K562 (cell line): ENCODE results near the gene USP46. TPM values are rescaled to one million over a fixed set of nuclear protein-coding genes. Genes with fewer than 3 reads are reported as not detected.

ENCODE experiments used
- ATAC-seq: fragments of 200-7000 bp; cut with Tn5 transposase; 3 replicates; pipeline ENCODE4 v1.9.1; 2020; ENCODE audit warnings: moderate library complexity
- BruUV-seq: library from RNA; stranded (reverse); fragments of 400-500 nt; replicated peaks from 2 replicates; lab custom pipeline; 2021; lab: Mats Ljungman, UMichigan
- CTCF ChIA-PET: fragments of 300-600 bp; formaldehyde crosslinking; extraction: SDS; loops from one replicate; lab custom pipeline; 2021; ENCODE audit warnings: low intra/inter-chr PET ratio; lab: Yijun Ruan, JAX
- POLR2A ChIA-PET: fragments of 300-600, 350-650 bp; sonication (Branson Sonifier 250); formaldehyde crosslinking; extraction: SDS; loops from one replicate; lab custom pipeline; 2021; ENCODE audit warnings: antibody characterized with exemption, inconsistent platforms; lab: Yijun Ruan, JAX
- DNase-seq, 4 experiments: peaks; one replicate each; pipeline versions ENCODE4 v3.0.0 to v3.0.0-alpha.2; 2011 to 2018; ENCODE audit warnings: low spot score in 3 of 4, mixed read lengths in 3 of 4; ENCODE audit errors: extremely low read depth in 1 of 4
- FAIRE-seq: peaks from 2 replicates; lab custom pipeline; 2011; peaks lifted over from hg19 to GRCh38; lab: Jason Lieb, UNC
- H2AFZ ChIP-seq: 2 replicates; pipeline ENCODE4 v1.6.0; 2011; ENCODE audit warnings: low read depth, low read length, control low read depth, inconsistent platforms
- H3K27ac ChIP-seq: fragments of 200-600 bp; 3 replicates; pipeline ENCODE4 v1.8.0; 2011; ENCODE audit warnings: low read depth, mild to moderate bottlenecking, control low read depth, inconsistent platforms, low read length, moderate library complexity, mixed read lengths; ENCODE audit errors: extremely low read depth
- H3K27me3 ChIP-seq, 2 experiments: fragments of 300-600 bp in 1 of 2; 2 replicates in 1 of 2; 3 replicates in 1 of 2; pipeline versions ENCODE4 v1.6.0 to v1.8.0; 2011; ENCODE audit warnings: inconsistent platforms in 2 of 2, low read length in 2 of 2, mild to moderate bottlenecking in 1 of 2, mixed read lengths in 1 of 2, moderate library complexity in 1 of 2; ENCODE audit not compliant: control insufficient read depth in 2 of 2, insufficient read depth in 2 of 2
- H3K36me3 ChIP-seq: fragments of 300-600 bp; 3 replicates; pipeline ENCODE4 v1.8.0; 2011; ENCODE audit warnings: mild to moderate bottlenecking, low read length, inconsistent platforms; ENCODE audit not compliant: control insufficient read depth, insufficient read depth
- H3K4me1 ChIP-seq, 2 experiments: fragments of 200-600 bp in 1 of 2; replicated peaks in 1 of 2; 2 replicates in 1 of 2; 3 replicates in 1 of 2; pipeline versions ENCODE4 v1.5.1 to v1.8.0; 2011; ENCODE audit warnings: inconsistent platforms in 2 of 2, low read length in 2 of 2, mild to moderate bottlenecking in 1 of 2, mixed read lengths in 1 of 2, moderate library complexity in 1 of 2; ENCODE audit not compliant: control insufficient read depth in 2 of 2, insufficient read depth in 2 of 2
- H3K4me2 ChIP-seq: 2 replicates; pipeline ENCODE4 v1.6.1; 2011; ENCODE audit warnings: low read length, control low read depth, inconsistent platforms, mixed read lengths; ENCODE audit not compliant: insufficient read depth
- H3K4me3 ChIP-seq: fragments of 200-600 bp; sonication (generic), shearing (Covaris generic); 2 replicates; pipeline ENCODE4 v1.5.1; 2016; ENCODE audit warnings: control low read depth, inconsistent platforms
- H3K79me2 ChIP-seq: fragments of 200-600 bp; 3 replicates; pipeline ENCODE4 v1.8.0; 2011; ENCODE audit warnings: low read length, inconsistent platforms; ENCODE audit not compliant: control insufficient read depth, insufficient read depth
- H3K9ac ChIP-seq, 2 experiments: 2 replicates each; pipeline versions ENCODE4 v1.6.0 to v1.6.1; 2011; ENCODE audit warnings: low read depth in 2 of 2, low read length in 2 of 2, control low read depth in 1 of 2, inconsistent platforms in 1 of 2, mild to moderate bottlenecking in 1 of 2, mixed read lengths in 1 of 2; ENCODE audit not compliant: insufficient read depth in 1 of 2
- H3K9me1 ChIP-seq: one replicate; pipeline ENCODE4 v1.6.0; 2011; ENCODE audit warnings: inconsistent platforms, mild to moderate bottlenecking, low read length, moderate library complexity; ENCODE audit not compliant: control insufficient read depth, insufficient read depth
- H3K9me3 ChIP-seq: replicated peaks from 2 replicates; pipeline ENCODE4 v1.5.1; 2011; ENCODE audit warnings: low read depth, low read length, inconsistent platforms; ENCODE audit not compliant: control insufficient read depth, insufficient read depth
- H4K20me1 ChIP-seq: replicated peaks from 2 replicates; pipeline ENCODE4 v1.6.1; 2011; ENCODE audit warnings: low read length, inconsistent platforms, mixed read lengths; ENCODE audit not compliant: control insufficient read depth, insufficient read depth
- ELF4 ChIP-seq: fragments of 450-650 bp; formaldehyde crosslinking; IDR thresholded peaks from 2 replicates; pipeline ENCODE4 v1.4.0; 2022; ENCODE audit warnings: missing genetic modification characterization
- ETV6 ChIP-seq, 3 experiments: fragments of 150-350 bp in 1 of 3; sonication (generic) in 1 of 3; formaldehyde crosslinking in 1 of 3; IDR thresholded peaks; 2 replicates each; pipeline versions ENCODE4 v1.6.1 to v1.8.0; 2014 to 2022; ENCODE audit warnings: borderline replicate concordance in 2 of 3, low read depth in 2 of 3, antibody characterized with exemption in 1 of 3, low read length in 1 of 3, mild to moderate bottlenecking in 1 of 3, missing genetic modification reagents in 1 of 3
- GTF2A2 ChIP-seq: IDR thresholded peaks from 2 replicates; pipeline ENCODE4 v1.6.1; 2016; ENCODE audit warnings: mild to moderate bottlenecking, missing genetic modification characterization, missing compliant biosample characterization
- KAT7 ChIP-seq: sonication (generic); formaldehyde crosslinking; IDR thresholded peaks from 2 replicates; pipeline ENCODE4 v1.8.0; 2022; ENCODE audit warnings: missing genetic modification reagents, mild to moderate bottlenecking, borderline replicate concordance
- KLF1 ChIP-seq: fragments of 450-650 bp; IDR thresholded peaks from 2 replicates; pipeline ENCODE4 v1.6.1; 2016; ENCODE audit warnings: missing genetic modification characterization, missing compliant biosample characterization
- NR2C1 ChIP-seq, 2 experiments: fragments of 450-650 bp; IDR thresholded peaks; 2 replicates each; pipeline ENCODE4 v1.6.1; 2017; ENCODE audit warnings: mild to moderate bottlenecking in 2 of 2, antibody characterized with exemption in 1 of 2, inconsistent platforms in 1 of 2, missing compliant biosample characterization in 1 of 2, missing genetic modification characterization in 1 of 2
- RBM25 ChIP-seq: fragments of 200-400 bp; formaldehyde crosslinking; IDR thresholded peaks from 2 replicates; pipeline ENCODE4 v1.6.1; 2018; ENCODE audit warnings: low read length, low read depth, moderate library complexity; ENCODE audit not compliant: severe bottlenecking
- ZNF586 ChIP-seq: fragments of 450-650 bp; formaldehyde crosslinking; conservative IDR thresholded peaks from 2 replicates; pipeline ENCODE4 v1.4.0; 2020; ENCODE audit warnings: mild to moderate bottlenecking, moderate library complexity
- ZNF79 ChIP-seq: fragments of 250-450 bp; sonication (Bioruptor Pico); IDR thresholded peaks from 2 replicates; pipeline ENCODE4 v1.4.0; 2020; ENCODE audit warnings: low read depth, mild to moderate bottlenecking, moderate library complexity
- WGBS: fragments of 100-300 bp; shearing (Covaris generic); methylation state at CpG from one replicate; pipeline ENCODE4 v1.1.6; 2016; ENCODE audit warnings: low coverage, mixed read lengths; ENCODE audit not compliant: insufficient coverage; ENCODE audit errors: missing lambda C conversion rate; 5-methylcytosine and 5-hydroxymethylcytosine counted together
- in situ Hi-C: fragments of 300-500 bp; cut with MboI; formaldehyde crosslinking; loops from 4 replicates; pipeline ENCODE4 v1.15.0; 2018; ENCODE audit warnings: inconsistent platforms, mixed read lengths
- intact Hi-C: fragments of 100-400 bp; cut with micrococcal nuclease; formaldehyde crosslinking; loops from 2 replicates; pipeline ENCODE4 v1.14.2; 2022
- polyA plus RNA-seq, 8 experiments: library from polyadenylated mRNA; depleted of rRNA in 4 of 8; stranded (reverse) in 5 of 8; unstranded in 3 of 8; fragments of >200 nt; fragmentation: Nextera tagmentation in 2 of 8; fragmentation: Illumina TruSeq in 1 of 8; extraction: Ambion mirVana in 2 of 8; extraction: Trizol in 1 of 8; gene quantifications; 2 replicates each; pipeline versions ENCODE4 v1.2.1 to v1.2.3, GENCODE V29; 2011 to 2014; ENCODE audit warnings: inconsistent platforms in 1 of 8, missing spikeins in 1 of 8
- total RNA-seq, 7 experiments: library from RNA; depleted of rRNA in 6 of 7; stranded (reverse); fragments of >200 nt in 6 of 7; fragmentation: Illumina TruSeq in 2 of 7; extraction: Trizol in 2 of 7; gene quantifications; 2 replicates each; pipeline versions ENCODE4 v1.2.1 to v1.2.3, GENCODE V29; 2011 to 2021; ENCODE audit warnings: low replicate concordance in 1 of 7
- TF ChIP-seq, protein P1 (sequence below): fragments of 250-450 bp; sonication (Bioruptor Pico); IDR thresholded peaks from 2 replicates; pipeline ENCODE4 v1.4.0; 2020; ENCODE audit warnings: mild to moderate bottlenecking, moderate library complexity, borderline replicate concordance
- TF ChIP-seq, protein P2 (sequence below), 2 experiments: fragments of 450-650 bp; IDR thresholded peaks; 2 replicates each; pipeline ENCODE4 v1.6.1; 2018; ENCODE audit warnings: mild to moderate bottlenecking in 2 of 2, low read depth in 1 of 2; ENCODE audit not compliant: partially characterized antibody in 2 of 2
- TF ChIP-seq, protein P3 (sequence below): fragments of 250-450 bp; sonication (Bioruptor Pico); IDR thresholded peaks from 2 replicates; pipeline ENCODE4 v1.5.0; 2021

USP46 gene
- total and polyA plus RNA-seq, 9 of the 15 experiments (the other 6 are each of a cell fraction or from before 2014, with no cell fraction given): 3.0 to 11.7 (median 8.4) TPM

DNA sequence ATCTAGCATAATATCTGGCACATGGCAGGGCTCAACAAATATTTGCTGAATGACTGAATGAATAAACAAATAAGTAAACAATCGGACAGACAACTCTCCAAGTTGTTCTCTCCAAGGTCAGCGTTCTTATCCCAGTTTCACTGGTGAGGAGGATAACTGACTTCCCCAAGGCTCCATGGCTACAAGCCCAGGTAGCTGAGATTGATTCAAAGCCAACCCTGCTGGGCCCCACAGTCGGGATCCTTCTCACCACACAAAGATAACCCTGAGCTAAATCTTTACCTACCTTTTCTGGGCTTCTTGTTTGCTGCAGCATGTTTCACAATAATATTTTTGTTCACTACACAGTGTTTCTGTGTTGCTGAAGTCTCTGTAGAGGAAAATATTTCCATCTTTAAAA, 54.9 kb downstream of the USP46 start (continued):
- TF ChIP-seq, protein P1, sequence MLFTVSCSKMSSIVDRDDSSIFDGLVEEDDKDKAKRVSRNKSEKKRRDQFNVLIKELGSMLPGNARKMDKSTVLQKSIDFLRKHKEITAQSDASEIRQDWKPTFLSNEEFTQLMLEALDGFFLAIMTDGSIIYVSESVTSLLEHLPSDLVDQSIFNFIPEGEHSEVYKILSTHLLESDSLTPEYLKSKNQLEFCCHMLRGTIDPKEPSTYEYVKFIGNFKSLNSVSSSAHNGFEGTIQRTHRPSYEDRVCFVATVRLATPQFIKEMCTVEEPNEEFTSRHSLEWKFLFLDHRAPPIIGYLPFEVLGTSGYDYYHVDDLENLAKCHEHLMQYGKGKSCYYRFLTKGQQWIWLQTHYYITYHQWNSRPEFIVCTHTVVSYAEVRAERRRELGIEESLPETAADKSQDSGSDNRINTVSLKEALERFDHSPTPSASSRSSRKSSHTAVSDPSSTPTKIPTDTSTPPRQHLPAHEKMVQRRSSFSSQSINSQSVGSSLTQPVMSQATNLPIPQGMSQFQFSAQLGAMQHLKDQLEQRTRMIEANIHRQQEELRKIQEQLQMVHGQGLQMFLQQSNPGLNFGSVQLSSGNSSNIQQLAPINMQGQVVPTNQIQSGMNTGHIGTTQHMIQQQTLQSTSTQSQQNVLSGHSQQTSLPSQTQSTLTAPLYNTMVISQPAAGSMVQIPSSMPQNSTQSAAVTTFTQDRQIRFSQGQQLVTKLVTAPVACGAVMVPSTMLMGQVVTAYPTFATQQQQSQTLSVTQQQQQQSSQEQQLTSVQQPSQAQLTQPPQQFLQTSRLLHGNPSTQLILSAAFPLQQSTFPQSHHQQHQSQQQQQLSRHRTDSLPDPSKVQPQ (CRISPR knock-in tag): no peak
- TF ChIP-seq, all 486 proteins: peak for 0

DNA sequence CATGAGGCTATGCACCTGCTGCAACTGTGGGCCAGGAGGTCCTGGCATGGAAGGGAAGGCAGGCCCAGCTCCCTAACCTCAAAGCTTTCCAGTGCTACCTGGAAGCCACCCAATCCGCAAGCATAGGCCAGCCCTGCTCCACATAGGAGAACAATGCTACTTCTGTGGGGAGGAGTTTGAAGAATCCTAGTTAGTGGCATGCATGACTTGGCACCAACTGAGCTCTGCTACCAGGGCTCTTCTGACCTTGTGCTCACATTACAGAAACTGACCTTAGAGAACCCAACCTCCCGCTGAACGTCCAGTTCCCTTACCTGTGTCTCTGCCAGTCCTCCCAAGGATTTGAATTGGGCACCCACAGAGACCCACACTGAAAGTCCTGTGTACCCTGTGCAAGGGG, 58.8 kb downstream of the USP46 start:
- Histone ChIP-seq H3K27me3 (no peaks in the 10 kb centered on the region), H2AFZ (no peak overlapping the region), H3K9me1 (no peaks in the 10 kb centered on the region), H3K9ac (no peak overlapping the region), H3K27ac (no peak overlapping the region), H3K4me1 (no peaks in the 10 kb centered on the region), H4K20me1 (no peaks in the 10 kb centered on the region), H3K4me3 (no peak overlapping the region), H3K9me3 (no peaks in the 10 kb centered on the region), H3K4me2 (no peak overlapping the region), H3K36me3 (peaks cover 20% of the 10 kb centered on the region; the same call in 1 of the 3 replicates), H3K79me2 (no peaks in the 10 kb centered on the region)
- no peak for ATAC-seq
- BruUV-seq: no TSS peak
- POLR2A ChIA-PET: no interaction called here
- 100% methylated on average over 3 of the region's 3 CpGs for WGBS
- intact Hi-C loops: no loop called here
- DNase-seq: no peak
- no peak for FAIRE-seq
- CTCF ChIA-PET: no interaction called here
- in situ Hi-C loops: no loop called here
- TF ChIP-seq ELF4 (CRISPR knock-in tag) (no peak), RBM25 (no peak), ZNF586 (CRISPR knock-in tag) (no peak), ETV6 (IDR thresholded peaks at IDR 0.05; ENCODE audit: borderline replicate concordance in 1 of 2, low read depth in 2 of 2, low read length in 1 of 2) (no peak), ETV6 (CRISPR knock-in tag; IDR thresholded peaks at IDR 0.05; ENCODE audit: borderline replicate concordance) (no peak), ZNF79 (CRISPR knock-in tag) (no peak), NR2C1 (IDR thresholded peaks at IDR 0.05) (no peak), NR2C1 (tag; IDR thresholded peaks at IDR 0.05) (no peak), KLF1 (tag) (no peak), GTF2A2 (tag) (no peak), KAT7 (no peak)
- TF ChIP-seq, protein P2, sequence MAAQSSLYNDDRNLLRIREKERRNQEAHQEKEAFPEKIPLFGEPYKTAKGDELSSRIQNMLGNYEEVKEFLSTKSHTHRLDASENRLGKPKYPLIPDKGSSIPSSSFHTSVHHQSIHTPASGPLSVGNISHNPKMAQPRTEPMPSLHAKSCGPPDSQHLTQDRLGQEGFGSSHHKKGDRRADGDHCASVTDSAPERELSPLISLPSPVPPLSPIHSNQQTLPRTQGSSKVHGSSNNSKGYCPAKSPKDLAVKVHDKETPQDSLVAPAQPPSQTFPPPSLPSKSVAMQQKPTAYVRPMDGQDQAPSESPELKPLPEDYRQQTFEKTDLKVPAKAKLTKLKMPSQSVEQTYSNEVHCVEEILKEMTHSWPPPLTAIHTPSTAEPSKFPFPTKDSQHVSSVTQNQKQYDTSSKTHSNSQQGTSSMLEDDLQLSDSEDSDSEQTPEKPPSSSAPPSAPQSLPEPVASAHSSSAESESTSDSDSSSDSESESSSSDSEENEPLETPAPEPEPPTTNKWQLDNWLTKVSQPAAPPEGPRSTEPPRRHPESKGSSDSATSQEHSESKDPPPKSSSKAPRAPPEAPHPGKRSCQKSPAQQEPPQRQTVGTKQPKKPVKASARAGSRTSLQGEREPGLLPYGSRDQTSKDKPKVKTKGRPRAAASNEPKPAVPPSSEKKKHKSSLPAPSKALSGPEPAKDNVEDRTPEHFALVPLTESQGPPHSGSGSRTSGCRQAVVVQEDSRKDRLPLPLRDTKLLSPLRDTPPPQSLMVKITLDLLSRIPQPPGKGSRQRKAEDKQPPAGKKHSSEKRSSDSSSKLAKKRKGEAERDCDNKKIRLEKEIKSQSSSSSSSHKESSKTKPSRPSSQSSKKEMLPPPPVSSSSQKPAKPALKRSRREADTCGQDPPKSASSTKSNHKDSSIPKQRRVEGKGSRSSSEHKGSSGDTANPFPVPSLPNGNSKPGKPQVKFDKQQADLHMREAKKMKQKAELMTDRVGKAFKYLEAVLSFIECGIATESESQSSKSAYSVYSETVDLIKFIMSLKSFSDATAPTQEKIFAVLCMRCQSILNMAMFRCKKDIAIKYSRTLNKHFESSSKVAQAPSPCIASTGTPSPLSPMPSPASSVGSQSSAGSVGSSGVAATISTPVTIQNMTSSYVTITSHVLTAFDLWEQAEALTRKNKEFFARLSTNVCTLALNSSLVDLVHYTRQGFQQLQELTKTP (IDR thresholded peaks at IDR 0.05; ENCODE audit: low read depth in 1 of 2, partially characterized antibody in 2 of 2): no peak
- TF ChIP-seq, protein P3, sequence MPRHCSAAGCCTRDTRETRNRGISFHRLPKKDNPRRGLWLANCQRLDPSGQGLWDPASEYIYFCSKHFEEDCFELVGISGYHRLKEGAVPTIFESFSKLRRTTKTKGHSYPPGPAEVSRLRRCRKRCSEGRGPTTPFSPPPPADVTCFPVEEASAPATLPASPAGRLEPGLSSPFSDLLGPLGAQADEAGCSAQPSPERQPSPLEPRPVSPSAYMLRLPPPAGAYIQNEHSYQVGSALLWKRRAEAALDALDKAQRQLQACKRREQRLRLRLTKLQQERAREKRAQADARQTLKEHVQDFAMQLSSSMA (CRISPR knock-in tag): no peak
